Right forelimb (tissue), 1 donor: ENCODE results near the gene MYLK.
"Not testable (repeated sequence)": the region's sequence is repeated elsewhere in the genome, so short reads cannot be mapped to it uniquely, and the experiment has no call there.

Experiments
- DNase-seq: peaks from one replicate; pipeline ENCODE4 v3.0.0-alpha.2; 2018

Gene MYLK

DNA sequence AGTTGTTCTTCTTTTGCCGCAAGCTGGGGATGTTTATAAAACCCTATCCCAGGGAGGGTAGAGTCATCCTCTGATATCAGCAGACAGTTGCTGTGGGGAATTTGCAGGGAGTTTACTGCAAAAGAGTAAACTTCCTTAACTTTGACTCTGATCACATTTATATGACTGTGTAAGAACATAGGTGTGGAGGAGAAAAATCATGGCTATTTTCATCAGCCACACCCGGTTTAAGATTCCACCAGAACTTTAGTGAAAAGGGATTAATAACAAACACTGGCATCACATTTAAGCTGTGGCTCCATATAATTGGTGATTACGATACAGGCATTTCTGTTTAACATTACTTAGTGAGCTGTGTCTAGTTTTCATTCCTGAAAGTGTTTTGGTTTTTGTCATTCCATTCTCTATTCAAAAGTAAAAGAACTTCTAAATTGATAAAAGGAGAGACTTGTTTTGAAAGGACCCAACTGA lies 143.1 kb downstream of the MYLK start:
- no peak for DNase-seq

DNA sequence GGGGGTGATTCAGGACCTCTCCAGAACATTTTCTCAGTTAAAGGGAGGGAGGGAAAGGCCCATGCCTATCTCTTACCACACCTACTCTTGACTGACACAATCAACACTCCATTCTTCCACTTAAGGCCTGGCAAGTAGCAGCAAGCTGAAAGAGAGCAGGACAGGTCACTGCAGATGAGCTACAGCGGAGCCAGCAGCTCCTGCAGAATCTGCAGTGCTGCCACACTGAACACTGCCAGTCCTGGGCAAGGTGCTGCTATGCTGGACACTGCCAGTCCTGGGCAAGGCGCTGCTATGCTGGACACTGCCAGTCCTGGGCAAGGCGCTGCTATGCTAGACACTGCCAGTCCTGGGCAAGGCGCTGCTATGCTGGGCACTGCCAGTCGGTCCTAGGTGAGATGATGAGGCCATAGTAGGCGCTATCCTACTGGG lies 143.7 kb downstream of the MYLK start:
- DNase-seq, result no peak

DNA sequence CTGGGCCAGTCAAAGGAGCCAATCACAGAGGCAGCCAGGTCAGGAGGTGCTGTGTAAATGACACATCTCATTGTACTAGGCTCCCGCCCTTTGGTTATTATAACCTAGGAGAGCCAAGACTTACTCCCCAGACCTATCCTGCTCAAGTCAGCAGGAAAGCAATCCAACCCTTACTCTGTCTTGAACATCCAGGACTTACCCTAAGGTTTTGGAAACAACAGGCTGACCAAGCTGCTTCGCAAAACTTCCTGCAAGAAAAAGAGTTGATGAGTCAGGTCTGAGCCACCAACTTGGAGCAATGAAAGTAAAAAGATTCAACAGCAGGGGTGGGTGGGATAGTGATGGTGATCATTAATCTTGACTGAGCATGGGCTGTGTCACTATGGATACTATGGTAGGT lies 144.4 kb downstream of the MYLK start:
- no peak for DNase-seq

DNA sequence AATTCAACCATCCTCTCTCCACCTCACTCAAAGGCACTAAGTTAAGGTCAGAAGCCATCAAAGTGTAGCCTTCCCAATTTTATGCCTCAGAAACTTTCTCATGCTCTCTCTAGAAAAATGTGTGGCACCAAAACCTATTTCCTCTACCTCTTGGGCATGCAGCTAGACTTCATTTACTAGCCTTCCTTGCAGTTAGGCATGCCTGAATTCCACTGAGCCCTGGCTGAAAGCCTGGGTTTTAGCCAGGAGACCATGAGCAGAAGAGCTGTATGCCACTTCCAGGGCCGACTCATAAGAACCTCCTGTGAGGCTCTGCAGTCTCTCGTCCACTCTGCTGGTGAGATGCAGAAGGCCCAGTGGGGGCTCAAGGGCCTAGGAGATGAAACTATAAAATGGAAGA lies 145.0 kb downstream of the MYLK start:
- no peak for DNase-seq

DNA sequence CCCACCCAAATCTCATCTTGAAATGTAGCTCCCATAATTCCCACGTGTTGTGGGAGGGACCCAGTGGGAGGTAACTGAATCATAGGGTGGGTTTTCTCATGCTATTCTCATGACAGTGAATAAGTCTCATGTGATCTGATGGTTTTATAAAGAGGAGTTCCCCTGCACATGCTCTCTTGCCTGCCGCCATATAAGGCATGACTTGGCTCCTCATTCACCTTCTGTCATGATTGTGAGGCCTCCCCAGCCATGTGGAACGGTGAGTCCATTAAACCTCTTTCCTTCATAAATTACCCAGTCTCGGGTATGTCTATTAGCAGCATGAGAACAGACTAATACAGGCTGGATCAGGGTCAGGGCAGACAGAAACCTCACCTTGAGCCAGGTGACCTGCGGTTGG lies 145.6 kb downstream of the MYLK start:
- DNase-seq, result not testable (repeated sequence)

DNA sequence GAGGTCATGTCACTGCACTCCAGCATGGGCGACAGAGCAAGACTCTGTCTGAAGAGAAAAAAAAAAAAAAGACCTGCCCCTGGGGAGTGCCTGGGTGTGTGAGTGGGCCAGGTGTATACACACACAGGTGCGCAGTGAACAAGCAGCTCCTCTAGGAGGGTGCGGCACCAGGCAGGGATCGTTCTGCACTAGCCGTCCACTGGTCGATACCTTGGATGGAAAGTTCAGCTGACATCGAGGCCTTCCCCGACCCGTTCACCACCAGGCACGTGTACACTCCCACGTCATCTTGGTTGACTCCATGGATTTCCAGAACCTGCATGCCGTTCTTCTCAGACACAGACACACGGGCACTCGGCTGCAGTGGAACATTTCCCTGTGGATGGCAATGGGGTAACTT lies 147.0 kb downstream of the MYLK start:
- DNase-seq, result no peak

DNA sequence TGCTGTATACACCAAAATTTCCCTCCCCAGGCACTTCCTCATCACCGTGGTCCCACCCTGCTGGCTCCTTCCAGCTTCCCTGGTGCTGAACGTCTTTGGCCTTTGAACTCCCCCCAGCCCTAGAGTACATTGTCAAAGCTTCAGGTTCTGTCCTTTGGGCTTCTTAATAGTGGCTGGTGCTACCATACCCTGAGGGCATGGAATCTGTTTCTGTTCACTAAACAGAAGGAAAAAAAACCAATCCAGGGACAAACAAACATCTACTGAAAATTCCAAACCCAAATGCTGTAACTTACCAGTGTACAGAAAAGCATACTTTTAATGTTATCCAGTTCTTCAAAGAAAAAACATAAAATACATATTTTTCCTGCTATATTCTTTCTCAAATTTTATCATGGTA lies 148.7 kb downstream of the MYLK start:
- DNase-seq, result no peak

DNA sequence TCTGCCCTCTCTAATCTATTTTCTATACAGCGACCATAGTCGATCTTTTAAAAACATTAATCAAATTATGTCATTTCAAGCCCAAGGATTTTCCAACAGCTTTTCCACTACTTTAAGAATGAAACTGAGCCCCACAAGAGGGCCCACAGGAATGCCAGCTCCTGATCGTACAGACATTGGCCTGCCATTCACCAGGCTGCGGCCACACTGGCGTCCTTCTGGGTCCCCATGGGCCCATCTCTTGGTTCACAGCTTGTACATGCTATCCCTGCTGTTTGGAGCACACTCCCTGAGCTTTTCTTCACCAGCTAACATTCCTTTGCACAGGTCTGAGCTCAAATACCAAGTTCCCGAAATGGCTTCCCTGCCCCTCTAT lies 149.6 kb downstream of the MYLK start:
- DNase-seq, result no peak

DNA sequence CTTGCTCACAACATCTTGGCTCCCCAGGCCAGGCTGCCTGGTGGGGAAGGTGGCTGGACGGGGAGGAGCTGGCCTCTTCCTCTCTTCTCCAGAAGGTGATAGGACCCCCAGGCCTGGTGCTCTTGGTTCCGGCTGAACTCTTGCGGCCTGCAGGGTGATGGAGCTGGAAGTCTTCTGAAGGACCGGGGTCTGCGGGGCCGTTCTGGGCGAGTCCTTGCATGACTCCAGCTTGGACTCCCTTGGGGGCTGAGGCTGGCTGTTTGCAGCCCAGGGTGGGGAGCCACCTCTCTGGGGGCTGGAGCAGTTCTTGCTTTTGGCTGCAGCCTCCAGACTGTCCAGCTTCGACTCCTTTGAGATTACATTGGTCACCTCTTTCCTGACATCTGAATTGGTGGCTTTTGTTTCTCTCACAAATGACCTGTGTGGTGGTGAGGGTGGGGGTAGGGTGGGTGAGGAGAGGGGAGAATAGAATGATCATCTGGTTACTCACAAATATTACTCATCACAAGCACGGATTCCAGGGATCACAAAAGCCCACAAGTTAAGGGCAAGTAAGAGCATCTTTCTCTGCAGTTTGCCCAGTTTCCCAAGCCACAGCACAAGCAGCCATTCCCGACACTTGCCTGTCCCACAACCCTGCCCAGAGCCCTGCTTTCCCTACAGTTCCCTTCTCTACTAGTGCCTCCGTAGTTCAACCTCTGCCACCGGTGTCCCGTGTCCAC lies 150.2 kb downstream of the MYLK start:
- DNase-seq, result no peak

DNA sequence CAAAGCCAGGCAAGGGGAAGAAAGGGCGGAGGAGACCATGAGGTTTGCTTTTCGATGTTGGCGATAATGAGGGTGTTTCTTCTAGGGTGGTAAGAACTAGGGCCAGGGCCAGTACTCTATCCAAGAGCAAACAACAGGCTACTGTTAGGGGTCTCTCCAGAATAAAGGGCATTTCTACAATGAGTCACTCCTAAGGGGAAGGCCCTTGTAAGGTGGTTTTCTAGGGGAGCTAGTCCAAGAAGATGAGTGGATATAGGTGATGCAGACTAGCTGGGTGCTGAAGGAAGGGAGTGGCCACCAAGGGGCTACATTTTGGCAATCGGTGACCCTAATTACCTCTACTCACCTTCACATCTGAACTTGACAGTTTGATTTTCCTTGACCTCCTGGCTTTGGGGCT lies 150.8 kb downstream of the MYLK start:
- no peak for DNase-seq

DNA sequence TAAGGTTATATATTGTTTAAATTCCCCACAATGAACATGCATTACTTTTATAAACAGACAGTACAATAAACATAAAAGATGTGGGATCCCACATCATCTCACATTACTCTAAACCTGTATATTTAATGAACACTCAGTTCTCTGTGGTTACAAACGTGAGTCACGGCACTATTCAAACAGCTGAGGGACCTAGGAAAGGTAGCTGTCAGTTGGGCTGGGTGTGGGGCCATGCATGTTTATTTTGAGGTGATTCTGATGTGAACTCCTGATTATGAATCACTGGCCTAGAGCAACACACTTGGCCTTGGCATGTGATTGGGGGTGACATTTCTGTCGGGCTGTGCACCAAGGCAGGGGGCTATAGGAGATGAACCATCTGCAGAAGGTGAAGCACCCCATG lies 151.7 kb downstream of the MYLK start:
- no peak for DNase-seq

DNA sequence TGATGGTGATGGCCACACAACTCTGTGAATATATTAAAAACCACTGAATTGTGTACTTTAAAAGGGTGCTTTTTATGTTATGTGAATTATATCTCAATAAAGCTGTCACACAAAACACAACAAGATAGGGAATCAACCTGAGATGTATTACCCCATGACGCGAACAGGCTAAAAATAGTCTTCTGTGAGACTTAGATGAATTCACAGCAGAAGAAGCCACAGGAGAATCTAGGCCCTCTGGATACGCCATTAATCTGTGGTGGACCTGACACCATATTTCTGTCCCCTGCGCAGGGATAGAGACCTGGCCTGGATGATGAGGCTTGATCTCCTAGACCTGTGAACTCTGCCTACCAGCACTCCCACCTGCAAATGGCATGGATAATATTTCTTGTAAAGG lies 153.3 kb downstream of the MYLK start:
- DNase-seq, result no peak

DNA sequence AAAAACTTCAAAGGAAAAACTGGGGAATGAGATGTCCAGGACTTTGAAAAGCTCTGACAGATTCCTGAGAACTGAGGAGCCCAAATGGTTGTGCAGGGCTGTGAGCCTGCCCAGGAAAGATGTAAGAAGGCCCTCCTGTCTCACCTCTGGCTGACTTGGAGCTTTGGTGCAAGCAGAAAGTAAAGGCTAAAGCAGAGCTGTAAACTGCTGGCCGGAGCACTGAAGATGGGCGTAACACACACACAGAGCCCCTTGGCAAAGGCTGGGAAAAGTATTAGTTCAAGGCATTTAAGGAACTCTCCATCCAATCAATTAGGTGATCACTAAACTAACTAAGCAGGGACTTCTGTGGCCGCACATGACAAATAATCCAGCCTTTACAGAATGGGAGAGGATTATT lies 155.1 kb downstream of the MYLK start:
- no peak for DNase-seq

DNA sequence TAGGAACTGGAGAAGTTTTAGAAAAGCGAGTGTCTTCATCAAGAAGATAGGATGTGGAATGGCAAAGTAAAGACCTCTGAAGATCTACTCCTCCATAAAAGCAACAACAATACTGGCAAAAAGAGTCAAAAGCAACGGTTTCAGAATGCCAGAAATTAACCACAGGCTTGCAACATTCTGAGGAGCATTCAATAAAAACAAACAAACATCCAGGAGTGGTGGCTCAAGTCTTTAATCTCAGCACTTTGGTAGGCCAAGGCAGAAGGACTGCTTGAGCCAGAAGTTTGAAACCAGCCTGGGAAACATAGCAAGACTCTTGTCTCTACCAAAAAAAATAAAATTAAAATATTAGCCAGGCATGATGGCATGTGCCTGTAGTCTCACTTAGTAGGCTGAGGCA lies 156.1 kb downstream of the MYLK start:
- DNase-seq, result no peak

DNA sequence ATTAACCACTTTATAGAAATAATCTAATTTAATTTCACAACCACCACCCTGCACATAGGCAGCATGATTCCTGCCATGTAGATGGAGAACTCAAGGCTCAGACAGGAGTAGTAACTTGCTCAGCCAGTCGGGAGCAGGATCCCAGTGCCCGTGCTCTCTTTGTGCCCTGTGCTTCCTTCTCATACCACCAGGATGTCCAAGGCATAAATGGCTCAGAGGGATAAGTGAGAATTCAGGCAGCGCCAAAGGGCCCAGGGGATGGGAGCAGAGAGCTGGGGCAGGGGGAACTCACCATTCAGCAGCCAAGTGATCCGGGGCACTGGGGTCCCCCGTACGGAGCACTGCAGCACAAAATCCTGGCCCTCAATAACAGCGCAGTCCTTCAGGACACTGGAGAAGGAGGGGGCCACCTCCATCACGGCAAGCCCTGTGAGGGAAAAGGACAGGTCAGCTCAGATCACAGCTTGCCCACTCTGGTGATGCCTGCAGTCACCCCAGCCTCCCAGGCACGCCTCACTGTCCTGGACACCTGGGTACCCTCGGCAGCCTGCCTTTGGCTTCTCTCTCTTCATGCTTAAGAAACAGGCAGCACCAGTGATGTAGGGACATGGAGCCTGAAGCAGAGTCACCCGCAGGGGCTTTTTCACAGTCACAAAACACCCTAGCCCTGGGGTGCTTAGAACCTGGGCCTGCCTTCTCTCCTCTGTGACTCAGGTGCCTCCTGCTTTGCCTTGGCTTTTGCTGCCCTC lies 158.3 kb downstream of the MYLK start:
- DNase-seq, result no peak

DNA sequence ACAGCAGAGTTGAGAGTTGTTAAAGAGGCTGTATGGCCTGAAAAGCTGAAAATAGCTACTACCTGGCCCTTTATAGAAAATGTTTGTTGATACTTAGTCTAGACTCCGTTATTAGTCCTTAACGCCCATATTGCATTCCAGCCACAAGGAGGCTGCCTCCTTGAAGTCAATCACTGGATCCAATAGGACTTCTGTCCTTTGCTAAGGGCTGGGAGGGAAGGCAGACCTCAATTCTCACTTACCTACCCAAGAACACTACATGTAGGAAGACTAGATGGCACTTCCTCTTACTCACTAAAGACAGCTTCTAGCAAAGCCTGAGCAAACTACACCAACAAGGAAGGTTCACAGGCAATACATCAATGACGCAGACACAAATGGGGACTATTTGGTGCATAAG lies 159.8 kb downstream of the MYLK start:
- no peak for DNase-seq

DNA sequence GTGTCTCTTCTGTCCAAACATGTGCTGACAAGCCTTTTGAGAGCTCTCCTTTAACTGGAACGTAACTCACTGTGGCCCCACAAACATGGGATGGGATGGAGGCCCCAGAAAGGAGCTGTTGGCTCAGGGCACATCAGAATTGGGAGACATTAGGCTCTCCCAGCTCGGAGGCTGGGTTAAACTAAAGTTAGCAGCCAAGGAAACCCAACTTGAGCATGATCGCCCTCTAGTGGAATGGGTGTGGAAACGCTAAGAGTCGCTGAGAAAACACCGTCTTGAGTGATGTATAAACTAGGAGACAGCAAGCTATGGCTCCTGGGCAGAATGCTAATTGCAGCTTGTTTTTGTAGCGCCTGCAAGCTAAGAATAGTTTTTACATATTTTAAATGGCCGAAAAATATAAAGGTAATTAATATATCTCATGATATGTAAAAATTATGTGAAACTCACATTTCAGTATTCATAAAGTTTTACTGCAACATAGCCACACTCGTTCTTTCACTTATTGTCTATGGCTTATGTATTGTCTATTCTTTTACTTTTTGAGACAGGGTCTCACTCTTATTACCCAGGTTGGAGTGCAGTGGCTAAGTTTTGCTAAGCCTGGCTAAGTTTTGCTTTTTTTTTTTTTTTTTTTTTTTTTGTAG lies 160.5 kb downstream of the MYLK start:
- peak; percentile 76 for DNase-seq

DNA sequence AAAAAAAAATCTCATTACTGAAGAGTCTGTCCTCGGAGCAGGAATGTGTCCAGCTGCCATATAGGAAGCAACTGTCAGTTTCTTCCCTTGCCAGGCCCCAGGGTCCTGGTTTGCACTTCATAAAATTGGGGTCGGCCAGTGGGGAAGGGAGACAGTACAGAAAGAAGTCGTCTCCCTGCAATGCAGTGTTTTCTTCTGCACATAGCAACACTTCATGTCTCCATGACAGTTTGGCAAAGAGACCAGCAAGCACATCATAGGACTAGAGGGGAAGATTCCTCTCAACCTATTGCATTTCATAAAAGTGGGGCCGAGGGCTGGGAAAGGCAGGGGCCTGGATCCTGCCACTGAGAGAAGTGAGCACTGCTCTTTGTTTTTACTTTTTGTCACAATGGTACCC lies 161.1 kb downstream of the MYLK start:
- DNase-seq, result no peak

DNA sequence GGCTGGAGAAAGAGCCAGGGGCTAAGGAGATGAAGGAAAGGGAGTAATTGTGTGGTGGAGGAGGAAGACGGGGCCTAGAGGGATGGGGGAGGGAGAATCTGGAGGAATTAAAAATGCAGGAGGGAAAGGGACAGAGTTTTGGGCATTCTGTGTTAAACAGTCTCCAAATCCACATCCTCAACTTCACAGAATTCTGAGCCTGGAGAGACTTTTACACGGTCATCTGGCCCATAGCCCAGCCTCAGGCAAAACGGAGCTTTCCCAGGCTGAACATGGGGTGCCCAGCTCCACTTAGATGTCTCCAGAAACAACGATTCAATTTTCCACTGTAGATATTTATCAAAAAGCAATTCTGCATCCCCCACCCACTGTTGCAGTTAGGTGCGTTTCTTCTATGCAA lies 161.7 kb downstream of the MYLK start:
- DNase-seq, result no peak

DNA sequence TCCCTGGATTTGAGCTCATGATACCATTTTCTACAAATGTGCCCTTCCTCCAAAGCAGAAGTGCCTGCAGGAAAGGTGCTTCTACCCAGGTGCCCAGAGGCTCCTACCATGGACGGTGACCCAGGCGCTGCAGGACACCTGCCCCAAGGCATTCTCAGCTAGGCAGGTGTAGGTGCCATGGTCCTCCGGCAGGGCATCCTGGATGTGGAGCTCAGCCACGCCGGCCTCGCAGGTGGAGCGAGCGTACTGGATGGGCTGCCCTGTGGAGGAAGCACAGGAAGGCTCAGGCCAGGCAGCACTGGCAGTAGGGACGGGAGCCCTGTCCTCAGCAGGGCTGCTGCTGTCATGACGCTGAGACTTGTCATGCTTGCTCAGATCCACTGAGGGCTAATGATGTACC lies 162.1 kb downstream of the MYLK start:
- no peak for DNase-seq

DNA sequence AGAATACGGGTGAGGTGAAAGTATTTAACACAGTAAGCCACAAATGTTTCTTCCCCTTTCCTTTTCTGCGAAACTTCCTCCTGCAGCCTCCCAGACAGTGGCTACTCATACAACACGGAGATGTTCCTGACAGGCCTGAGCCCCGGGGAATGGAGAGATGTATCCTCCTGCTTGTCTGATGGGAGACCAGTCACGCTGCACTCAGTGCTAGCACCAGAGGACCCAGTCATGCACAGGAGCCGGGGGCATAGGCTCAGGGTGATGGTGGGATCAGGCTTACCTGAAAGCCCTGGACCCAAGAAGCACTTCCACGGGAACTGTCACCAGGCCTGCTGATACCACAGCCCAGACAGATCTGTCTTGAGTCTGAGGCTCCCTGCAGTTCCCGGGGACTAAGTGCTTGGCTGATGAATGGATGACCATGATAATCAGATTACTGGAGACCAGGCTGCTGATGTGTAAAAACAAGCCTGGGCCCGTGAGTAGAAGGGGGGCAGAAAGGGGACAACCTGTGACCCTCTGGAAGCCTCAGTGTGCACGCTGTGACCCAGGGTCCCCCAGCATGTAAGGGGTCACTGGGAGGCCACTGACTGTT lies 162.9 kb downstream of the MYLK start:
- DNase-seq, result not testable (repeated sequence)

DNA sequence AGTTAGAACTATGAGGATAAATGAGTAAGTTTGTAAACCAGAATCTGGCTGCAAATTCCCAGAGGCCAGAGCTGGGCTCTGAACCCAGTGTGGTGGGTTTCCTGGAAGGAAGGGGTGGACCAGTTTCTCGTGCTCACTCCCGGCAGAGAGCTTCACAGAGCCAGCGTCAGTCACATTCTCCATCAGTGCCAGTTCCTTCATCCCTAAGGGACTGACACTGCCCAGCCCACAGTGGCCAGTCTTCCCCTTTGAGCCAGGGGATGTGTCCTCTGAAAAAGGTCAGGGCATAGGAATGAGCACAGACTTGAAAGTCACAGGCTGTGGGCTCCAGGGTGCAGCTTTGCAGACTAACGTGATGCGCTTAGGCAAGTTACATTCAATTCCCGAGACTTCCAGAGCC lies 163.5 kb downstream of the MYLK start:
- DNase-seq, result no peak

DNA sequence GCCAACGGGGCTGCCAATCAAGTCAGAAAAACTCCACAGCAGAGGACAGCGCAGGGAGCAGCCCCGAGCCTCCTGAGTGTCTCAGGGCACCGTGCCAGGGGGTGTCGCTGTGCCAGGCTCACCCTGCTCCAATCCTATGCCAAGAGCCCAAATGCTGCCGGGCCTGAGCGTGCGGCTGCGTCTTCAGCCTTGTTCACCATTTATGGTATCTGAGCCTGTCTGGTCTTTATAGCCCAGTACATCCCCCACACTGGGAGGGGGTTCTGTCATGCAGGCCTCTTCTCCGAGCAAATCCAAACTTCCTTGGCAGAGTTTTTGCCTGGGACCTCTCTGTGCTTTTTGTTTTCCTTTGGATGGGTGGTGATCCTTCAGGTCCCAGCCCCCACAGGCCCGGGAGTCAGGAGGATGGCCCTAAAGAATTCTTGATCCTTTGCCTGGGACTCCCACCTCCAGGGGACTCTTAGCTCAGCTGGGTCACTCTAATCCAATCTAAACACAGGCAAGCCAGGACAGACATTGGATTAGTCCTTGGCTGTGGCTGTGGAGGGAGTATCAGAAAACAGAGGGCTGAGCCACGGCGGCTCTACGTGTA lies 164.2 kb downstream of the MYLK start:
- DNase-seq, result no peak
